Stimulated activated CD8-positive, alpha-beta memory T cell treated with anti-CD3 and anti-CD28 coated beads, Interleukin-15, amount 100 ng/mL, for 1 hour (primary cell): Measurements from ENCODE around the gene ICOS.

Experiments
- DNase-seq: peaks from one replicate; pipeline ENCODE4 v3.0.0-alpha.2; 2020; ENCODE audit warnings: low read depth

The ICOS gene

DNA sequence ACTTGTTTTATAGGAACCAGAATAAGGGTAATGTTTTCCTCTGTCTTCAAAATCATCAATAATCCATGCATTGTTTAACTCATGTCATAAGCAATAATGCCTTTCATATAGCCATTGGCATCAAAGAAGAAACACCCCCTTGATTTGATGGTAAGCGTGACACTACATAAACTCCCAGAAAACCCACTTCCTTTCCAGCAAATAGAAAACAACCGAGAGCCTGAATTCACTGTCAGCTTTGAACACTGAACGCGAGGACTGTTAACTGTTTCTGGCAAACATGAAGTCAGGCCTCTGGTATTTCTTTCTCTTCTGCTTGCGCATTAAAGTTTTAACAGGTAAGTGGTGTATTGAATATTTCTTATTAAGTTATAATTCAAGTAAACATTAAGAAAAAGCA lies at the start of gene ICOS:
Gene ICOS, plus strand, starts transcription at position 229 of the 400 bp plus-strand sequence. Its CDS starts 52 bp downstream, at position 281.
- no peak for DNase-seq

- DNase-seq, result no peak
Observed at GRCh38 chr2:203887677-203888076, 48.9 kb upstream of the ICOS start.

GRCh38 chr2:203889542-203889941 lies 47.0 kb upstream of the ICOS start:
- no peak for DNase-seq

GRCh38 chr2:203889944-203890343 lies 46.6 kb upstream of the ICOS start:
- DNase-seq, result no peak

- DNase-seq, result no peak
Observed at GRCh38 chr2:203890733-203891132, 45.8 kb upstream of the ICOS start.

DNA sequence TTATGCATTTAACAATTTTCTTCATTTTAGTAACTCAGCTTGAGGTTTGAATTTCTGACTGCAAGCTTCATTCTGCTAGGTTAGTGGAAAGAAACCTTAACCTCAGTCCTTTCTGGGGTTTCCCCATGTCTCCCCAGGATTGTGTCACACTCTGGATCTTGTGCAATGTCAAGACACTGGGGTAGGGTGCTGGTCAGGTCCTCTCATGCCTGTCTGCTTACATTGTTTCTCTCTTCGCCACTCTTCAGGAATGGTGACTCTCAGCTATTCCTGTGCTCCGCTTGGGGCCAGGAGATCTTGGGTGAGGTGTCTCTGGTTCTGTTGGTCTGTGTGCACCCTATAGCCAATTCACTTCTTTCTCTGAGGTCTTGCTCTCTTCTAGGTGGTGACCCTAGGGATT lies 45.1 kb upstream of the ICOS start:
- no peak for DNase-seq

DNA sequence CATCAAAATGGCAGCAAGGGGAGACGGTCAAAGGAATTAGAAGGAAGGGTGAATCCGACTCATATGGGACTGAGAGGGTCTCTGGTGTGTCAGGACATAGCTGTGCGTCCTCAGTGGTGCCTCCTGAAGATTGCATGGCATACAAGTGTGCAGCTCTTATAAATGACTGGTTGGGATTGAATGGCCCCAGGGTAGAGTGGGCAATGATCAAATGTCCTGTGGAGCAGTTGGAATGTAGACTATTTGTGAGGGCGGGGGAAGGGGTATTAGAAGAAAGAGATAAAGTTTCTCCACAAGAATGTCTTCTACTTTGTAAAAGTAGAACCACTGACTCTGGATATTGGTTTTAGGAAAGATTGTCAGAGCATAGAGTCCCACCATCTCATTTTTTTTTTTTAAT lies 44.4 kb upstream of the ICOS start:
- no peak for DNase-seq

DNA sequence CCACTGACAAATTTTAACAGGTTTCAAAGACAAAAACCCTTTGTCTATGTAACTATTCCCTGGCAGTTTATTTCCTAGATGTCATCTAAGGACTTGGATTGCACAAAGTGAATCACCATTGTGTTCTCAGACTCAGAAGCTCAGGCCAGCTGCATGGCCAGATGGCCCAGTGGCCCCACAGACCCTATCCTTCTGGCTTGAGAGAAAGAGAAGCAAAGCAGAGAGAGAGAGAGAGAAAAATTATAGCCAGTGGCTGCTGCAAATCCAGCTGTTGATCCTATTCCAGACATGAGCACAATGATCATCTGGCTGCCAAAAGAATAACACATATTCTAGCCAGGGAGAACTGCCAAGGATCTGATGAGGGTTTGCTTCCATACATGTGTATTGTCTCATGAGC lies 43.2 kb upstream of the ICOS start:
- no peak for DNase-seq

- no peak for DNase-seq
Observed at GRCh38 chr2:203893840-203894239, 42.7 kb upstream of the ICOS start.

- no peak for DNase-seq
Observed at GRCh38 chr2:203894262-203894661, 42.3 kb upstream of the ICOS start.

DNA sequence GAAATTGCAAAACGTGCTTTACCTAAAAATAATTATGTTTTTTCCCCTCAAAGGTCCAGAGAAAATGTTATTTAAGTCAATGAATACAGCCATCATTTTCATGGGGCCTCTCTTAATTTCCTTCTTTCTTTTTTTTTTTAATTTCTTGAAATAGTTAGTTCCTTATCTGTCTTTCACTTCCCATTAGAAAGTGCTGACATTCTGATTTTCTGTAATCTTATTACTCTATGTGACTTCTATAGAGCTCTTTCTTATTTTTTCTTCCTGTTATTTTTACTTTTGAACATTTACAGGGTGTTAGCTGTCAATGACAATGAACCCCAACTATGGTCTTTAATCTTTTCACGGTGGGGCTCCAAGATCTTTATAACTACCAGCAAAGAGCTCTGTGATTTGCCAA lies 39.0 kb upstream of the ICOS start:
- DNase-seq, result no peak

DNA sequence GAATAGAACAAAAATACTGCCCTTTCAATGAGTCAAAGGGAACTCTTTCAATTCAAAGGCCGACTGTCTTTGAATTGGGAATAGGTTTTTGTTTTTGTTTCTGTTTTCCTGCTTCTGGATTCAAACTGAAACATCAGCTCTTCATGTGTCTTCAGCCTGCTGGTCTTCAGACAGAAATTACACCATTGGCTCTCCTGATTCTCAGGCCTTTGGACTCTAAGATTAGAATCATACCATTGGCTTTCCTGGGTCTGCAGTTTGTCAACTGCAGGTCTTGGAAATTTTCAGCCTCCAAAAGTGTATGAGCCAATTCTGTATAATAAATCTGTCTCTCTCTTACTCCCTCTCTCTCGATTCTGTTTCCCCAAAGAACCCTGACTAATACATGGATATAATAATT lies 37.9 kb upstream of the ICOS start:
- DNase-seq, result no peak

DNA sequence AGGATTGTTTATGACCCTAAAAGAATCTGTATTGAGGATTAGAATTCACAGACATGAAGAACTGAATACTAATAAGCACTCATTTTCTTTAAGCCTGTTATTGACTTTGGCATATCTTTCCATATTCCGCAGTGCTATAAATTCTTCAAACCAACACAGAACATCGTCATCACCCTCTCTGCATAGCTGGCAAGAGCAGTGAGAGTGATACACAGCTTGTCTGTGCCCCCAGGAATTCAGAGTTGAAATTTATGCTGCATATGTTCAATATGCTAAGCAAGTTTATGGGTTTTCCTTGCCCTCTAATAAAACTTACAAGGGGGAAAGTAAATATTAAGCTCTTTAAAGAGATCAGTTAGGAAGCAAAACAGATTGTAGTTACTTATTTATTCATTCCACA lies 36.3 kb upstream of the ICOS start:
- no peak for DNase-seq

DNA sequence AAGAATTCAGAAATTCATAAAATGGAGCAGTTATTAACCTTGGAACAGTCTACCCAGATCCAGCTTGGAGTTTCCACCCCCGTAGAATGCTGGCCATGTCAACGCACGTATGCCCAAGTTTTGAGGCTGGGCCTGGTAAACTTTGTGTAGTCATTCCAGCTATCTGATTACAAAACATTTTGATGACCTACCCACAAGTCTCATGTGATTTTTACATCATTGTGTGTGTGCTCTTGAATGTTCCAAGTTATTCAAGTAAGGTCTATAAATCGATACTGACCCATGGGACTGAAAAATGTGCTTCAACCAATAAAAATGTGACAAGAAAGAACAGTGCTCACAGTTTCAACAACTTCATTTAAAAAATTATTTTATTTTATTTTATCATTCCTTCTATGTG lies 32.5 kb upstream of the ICOS start:
- DNase-seq, result no peak

DNA sequence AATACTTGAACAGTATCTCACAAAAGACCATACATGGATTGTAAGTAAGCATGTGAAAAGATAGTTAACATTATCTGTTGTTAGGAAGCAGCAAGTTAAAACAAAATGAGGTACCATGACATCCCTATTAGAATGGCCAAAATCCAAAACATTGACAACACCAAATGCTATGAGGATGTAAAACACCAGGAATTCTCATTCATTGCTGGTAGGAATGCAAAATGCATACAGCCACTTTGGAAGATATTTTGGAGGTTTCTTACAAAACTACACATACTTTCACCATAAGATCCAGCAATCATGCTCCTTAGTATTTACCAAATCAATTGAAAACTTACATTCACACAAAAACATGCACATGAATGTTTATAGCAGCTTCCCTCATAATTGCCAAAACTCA lies 30.9 kb upstream of the ICOS start:
- DNase-seq, result no peak

- no peak for DNase-seq
Observed at GRCh38 chr2:203908066-203908796, 28.3 kb upstream of the ICOS start.

DNA sequence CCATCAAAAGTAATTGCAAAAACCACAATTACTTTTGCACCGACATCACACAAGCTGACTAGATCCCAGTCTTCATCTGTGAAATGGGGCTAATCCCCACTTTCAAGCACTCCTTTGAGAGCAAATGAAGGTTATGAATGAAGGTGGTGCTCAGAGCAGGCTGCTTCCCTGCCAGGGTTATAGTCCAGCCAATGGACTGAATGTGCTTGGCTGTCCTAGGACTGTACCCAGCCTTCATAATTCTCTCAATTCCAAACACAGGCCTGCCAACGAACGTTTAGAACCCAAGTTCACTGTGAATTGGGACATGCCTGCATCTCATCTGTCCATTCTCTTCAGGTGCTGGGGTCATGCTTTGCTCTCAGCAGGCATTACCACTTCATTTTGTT lies 27.8 kb upstream of the ICOS start:
- no peak for DNase-seq

DNA sequence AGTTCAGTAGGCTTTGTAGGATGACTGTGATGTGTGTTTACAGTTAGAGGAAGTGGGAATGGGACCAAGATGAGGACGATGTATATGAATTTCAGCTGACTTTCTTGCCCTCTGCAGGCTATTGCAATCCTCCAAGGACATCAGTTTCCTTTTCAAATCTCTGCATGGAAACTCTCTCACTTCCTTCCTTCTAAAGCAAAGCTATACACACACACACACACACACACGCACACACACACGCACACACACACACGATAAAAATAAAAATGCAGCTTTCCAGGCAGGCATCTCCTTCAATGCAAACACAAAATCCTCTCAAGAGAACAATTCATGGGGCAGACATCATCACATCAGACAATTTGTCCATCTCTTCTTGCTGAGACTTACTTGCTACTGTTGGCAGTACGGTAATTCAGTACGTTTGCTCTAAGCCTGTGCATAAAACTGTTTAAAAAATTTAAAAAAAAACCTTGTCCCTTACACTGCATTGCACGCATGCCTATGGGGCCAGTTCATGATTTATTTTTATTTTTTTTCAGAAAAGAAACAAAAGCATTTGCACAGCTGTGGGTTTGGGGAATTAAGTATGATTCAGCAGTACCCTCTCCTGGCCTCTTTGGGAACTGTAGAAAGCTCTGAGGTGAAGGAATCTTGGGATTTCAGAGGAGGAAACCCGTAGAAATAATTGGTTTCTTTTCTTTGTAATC lies 27.1 kb upstream of the ICOS start:
- DNase-seq, result no peak

DNA sequence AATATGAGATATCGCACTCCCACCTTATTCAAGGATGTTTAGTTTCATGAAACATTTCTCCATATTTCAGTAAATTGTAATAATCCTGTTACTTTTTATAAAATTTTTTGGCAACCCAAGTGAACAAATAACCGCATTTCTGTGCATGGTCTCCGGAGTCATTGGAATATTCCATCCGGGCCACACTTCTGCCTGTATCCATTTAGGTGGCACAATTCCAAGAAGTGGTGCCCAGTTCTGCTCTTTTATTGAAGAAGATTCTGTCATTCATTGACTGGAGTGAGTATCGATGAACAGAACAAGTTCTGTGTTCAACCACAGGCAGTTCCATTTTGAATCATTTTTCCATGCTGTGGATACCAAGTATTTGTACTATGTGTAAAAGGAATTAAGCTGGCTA lies 26.6 kb upstream of the ICOS start:
- no peak for DNase-seq

- no peak for DNase-seq
Observed at GRCh38 chr2:203913947-203914346, 22.6 kb upstream of the ICOS start.

GRCh38 chr2:203914546-203915182 lies 21.9 kb upstream of the ICOS start:
- no peak for DNase-seq

- no peak for DNase-seq
Observed at GRCh38 chr2:203915256-203915655, 21.3 kb upstream of the ICOS start.

- DNase-seq, result no peak
Observed at GRCh38 chr2:203916756-203917155, 19.8 kb upstream of the ICOS start.
